HG02981 (cell line): ENCODE data around the gene SH3RF1.

Experiments used
- ATAC-seq: cut with Tn5 transposase; IDR thresholded peaks from one replicate; pipeline ENCODE4 v1.9.1; 2021; ENCODE audit warnings: mild to moderate bottlenecking, moderate library complexity; ENCODE audit not compliant: unreplicated experiment

SH3RF1 gene

DNA sequence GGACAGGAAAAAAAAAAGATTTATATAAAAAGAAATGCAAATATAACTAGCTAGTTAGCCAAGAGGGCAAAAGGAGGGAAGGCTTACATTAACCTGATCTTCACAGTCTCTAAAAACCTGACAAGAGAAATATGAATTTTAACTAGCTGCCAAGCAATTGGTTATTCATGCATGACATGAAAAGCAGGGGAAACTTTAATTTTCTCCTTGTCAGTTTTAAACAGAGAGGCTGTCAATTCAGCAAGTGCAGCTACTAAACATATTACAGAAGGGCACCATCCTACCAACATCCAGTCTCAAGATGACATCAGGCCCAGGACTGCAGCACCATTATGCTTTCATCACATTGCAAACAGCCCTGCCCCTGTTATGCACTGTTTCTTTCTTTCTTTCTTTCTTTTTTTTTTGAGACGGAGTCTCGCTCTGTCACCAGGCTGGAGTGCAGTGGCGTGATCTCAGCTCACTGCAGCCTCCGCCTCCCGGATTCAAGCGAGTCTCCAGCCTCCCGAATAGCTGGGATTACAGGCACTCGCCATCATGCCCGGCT lies 221.8 kb downstream of the SH3RF1 start:
- ATAC-seq: no peak

DNA sequence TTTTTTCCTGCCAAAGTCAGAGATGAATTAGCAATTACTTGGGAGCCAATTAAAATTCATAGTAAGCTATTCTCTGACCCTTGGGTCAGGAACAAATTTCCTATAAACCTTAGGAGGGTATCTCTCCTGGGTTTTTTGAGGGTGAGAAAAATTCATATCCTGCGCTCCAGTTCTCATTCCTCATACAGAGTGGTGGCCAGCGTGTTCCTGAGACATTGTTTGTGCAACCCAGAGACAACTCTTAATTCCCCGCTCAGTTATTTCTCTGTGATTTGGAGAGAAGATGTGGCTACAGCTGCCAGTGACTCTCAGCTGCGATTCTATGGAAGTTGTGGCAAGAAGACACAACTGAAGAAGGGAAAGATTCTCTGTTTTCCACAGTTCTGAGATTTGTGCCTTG lies 222.8 kb downstream of the SH3RF1 start:
- ATAC-seq: no peak

DNA sequence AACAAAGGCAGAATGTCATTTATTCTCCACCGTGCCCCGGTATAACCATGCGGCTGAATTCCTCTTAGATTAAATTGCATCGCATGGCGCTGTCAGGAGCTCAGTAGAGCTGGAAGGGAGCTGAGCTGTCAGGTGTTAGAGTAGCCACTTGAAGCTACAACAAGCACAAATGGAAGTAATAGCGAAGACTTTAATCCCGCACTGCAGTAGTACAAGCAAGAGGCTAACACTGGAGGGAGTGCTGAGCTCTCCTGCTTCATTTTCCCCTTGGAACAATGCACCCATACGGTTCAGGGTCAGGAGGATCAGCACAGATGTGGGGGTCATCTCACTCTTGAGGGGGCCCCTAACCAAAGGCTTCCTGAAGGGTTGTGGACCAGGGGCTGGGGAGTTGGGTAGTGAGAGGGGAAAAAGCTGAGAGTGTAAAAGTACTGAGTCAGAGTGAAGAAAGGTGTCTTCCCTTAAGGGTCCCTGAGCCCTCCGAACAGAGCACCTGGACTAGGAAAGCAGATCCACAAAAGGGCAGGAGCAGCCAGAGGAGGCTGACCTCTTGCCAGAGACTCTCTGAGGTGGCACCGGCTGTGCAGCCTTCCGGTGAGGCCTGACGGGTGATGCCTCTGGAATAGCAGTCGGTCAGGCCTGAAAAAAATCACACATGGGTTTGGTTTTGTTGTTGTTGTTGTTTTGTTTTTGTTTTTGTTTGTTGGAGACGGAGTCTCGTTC lies 224.7 kb downstream of the SH3RF1 start:
- ATAC-seq: no peak

DNA sequence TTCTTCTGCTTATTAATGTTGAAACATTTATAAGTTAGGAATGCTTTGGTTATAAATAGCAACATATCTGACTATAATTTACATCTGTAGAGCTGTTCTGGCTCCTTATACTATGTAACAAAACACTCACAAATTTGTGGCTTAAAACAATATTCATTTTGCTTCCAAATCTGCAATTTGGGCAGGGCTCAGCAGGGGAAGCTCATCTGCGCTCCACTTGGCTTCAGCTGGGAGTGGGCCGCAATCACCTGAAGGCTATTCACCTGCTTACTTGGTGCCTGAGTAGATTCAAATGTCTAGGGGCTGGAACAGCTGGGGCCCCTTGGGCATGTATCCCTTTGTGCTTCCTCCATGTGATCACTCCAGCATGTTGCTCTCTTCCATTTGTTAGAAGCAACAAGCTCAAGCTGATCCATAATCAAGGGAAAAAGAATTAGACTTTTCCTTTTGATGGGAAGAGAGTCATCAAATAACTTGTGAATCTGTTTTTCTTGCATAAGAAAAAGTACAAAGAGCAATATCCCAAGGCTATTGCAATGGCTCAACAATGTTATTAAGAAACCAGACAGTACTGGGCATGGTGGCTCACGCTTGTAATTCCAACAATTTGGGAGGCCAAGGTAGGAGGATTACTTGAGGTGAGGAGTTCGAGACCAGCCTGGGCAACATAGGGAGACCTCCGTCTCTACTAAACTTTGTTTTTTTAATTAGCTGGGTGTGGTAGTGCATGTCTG lies 225.9 kb downstream of the SH3RF1 start:
- ATAC-seq: no peak
